IMR-90 (cell line): ENCODE measurements around the gene KRTAP10-6. TPM values are rescaled to one million over a fixed set of nuclear protein-coding genes. Genes with fewer than 3 reads are reported as not detected.

Source experiments
- ATAC-seq: fragments of 200-7000 bp; cut with Tn5 transposase; 2 replicates; pipeline ENCODE4 v1.9.1; 2020; ENCODE audit warnings: low read depth, mild to moderate bottlenecking, moderate library complexity
- BruUV-seq: library from RNA; stranded (reverse); fragments of 400-500 nt; replicated peaks from 2 replicates; lab custom pipeline; 2021; lab: Mats Ljungman, UMichigan
- CTCF ChIA-PET: fragments of 300-600 bp; formaldehyde crosslinking; extraction: SDS; loops from one replicate; lab custom pipeline; 2021; ENCODE audit warnings: antibody characterized with exemption; lab: Yijun Ruan, JAX
- POLR2A ChIA-PET: fragments of 300-600 bp; sonication (Branson Sonifier 250); formaldehyde crosslinking; loops from one replicate; lab custom pipeline; 2022; ENCODE audit warnings: antibody characterized with exemption; ENCODE audit not compliant: unreplicated experiment; lab: Charles Lee
- DNase-seq: peaks from one replicate; pipeline ENCODE4 v3.0.0; 2013
- H2AFZ ChIP-seq: replicated peaks from 2 replicates; pipeline ENCODE3; 2013; ENCODE audit warnings: low read length, mild to moderate bottlenecking; ENCODE audit not compliant: poor library complexity
- H2AK5ac ChIP-seq: 2 replicates; pipeline ENCODE4 v1.6.1; 2013; ENCODE audit warnings: low read depth, low read length, inconsistent platforms
- H2AK9ac ChIP-seq: replicated peaks from 2 replicates; pipeline ENCODE3; 2013; ENCODE audit warnings: mild to moderate bottlenecking, low read depth, low read length, moderate library complexity; ENCODE audit not compliant: poor library complexity
- H2BK120ac ChIP-seq: 2 replicates; pipeline ENCODE4 v1.6.1; 2013; ENCODE audit warnings: low read depth, low read length, inconsistent platforms
- H2BK15ac ChIP-seq: 3 replicates; pipeline ENCODE4 v1.6.1; 2013; ENCODE audit warnings: low read depth, low read length, inconsistent platforms
- H2BK20ac ChIP-seq: 2 replicates; pipeline ENCODE4 v1.6.1; 2013; ENCODE audit warnings: low read depth, mild to moderate bottlenecking, inconsistent platforms, low read length, moderate library complexity
- H2BK5ac ChIP-seq: 2 replicates; pipeline ENCODE4 v1.6.1; 2013; ENCODE audit warnings: mild to moderate bottlenecking, low read depth, low read length, inconsistent platforms; ENCODE audit not compliant: poor library complexity, severe bottlenecking
- H3K14ac ChIP-seq: replicated peaks from 2 replicates; pipeline ENCODE4 v1.6.1; 2013; ENCODE audit warnings: low read depth, low read length, inconsistent platforms
- H3K18ac ChIP-seq: 2 replicates; pipeline ENCODE4 v1.6.1; 2013; ENCODE audit warnings: low read depth, low read length, control low read depth
- H3K23ac ChIP-seq: 2 replicates; pipeline ENCODE4 v1.6.1; 2013; ENCODE audit warnings: low read depth, low read length, inconsistent platforms
- H3K27ac ChIP-seq: 2 replicates; pipeline ENCODE4 v1.5.1; 2013; ENCODE audit warnings: mild to moderate bottlenecking, control low read depth, low read length; ENCODE audit not compliant: insufficient read depth
- H3K27me3 ChIP-seq: 2 replicates; pipeline ENCODE4 v1.6.1; 2013; ENCODE audit warnings: low read length; ENCODE audit not compliant: control insufficient read depth, insufficient read depth
- H3K36me3 ChIP-seq: 2 replicates; pipeline ENCODE4 v1.6.1; 2013; ENCODE audit warnings: low read length, mixed read lengths; ENCODE audit not compliant: control insufficient read depth, insufficient read depth
- H3K4ac ChIP-seq: 2 replicates; pipeline ENCODE4 v1.6.1; 2013; ENCODE audit warnings: low read depth, low read length, inconsistent platforms
- H3K4me1 ChIP-seq: 2 replicates; pipeline ENCODE4 v1.6.1; 2013; ENCODE audit warnings: low read length, mixed read lengths; ENCODE audit not compliant: control insufficient read depth, insufficient read depth
- H3K4me2 ChIP-seq: 2 replicates; pipeline ENCODE4 v1.6.1; 2013; ENCODE audit warnings: low read depth, mild to moderate bottlenecking, control low read depth, low read length, moderate library complexity
- H3K4me3 ChIP-seq: 2 replicates; pipeline ENCODE4 v1.5.1; 2013; ENCODE audit warnings: low read depth, mild to moderate bottlenecking, control low read depth, low read length, moderate library complexity; ENCODE audit not compliant: insufficient read depth
- H3K56ac ChIP-seq: 2 replicates; pipeline ENCODE4 v1.6.1; 2013; ENCODE audit warnings: low read length, inconsistent platforms; ENCODE audit not compliant: insufficient read depth; ENCODE audit errors: extremely low read depth
- H3K79me1 ChIP-seq, 2 experiments: 2 replicates each; pipeline ENCODE4 v1.6.1; 2013; ENCODE audit warnings: low read length in 2 of 2, inconsistent platforms in 1 of 2, low read depth in 1 of 2
- H3K9ac ChIP-seq: 2 replicates; pipeline ENCODE4 v1.6.1; 2013; ENCODE audit warnings: low read depth, low read length, control low read depth
- H3K9me1 ChIP-seq: 2 replicates; pipeline ENCODE4 v1.6.1; 2013; ENCODE audit warnings: low read length, inconsistent platforms; ENCODE audit not compliant: insufficient read depth
- H3K9me3 ChIP-seq: 2 replicates; pipeline ENCODE4 v1.6.1; 2013; ENCODE audit warnings: low read length; ENCODE audit not compliant: control insufficient read depth, insufficient read depth
- H4K20me1 ChIP-seq: 2 replicates; pipeline ENCODE4 v1.6.1; 2013; ENCODE audit warnings: low read length, inconsistent platforms; ENCODE audit not compliant: insufficient read depth
- H4K5ac ChIP-seq: 2 replicates; pipeline ENCODE4 v1.6.1; 2013; ENCODE audit warnings: mild to moderate bottlenecking, low read depth, low read length, control low read depth
- H4K8ac ChIP-seq, 2 experiments: 2 replicates each; pipeline ENCODE4 v1.6.1; 2013; ENCODE audit warnings: low read depth in 2 of 2, low read length in 2 of 2, control low read depth in 1 of 2, inconsistent platforms in 1 of 2
- H4K91ac ChIP-seq: 2 replicates; pipeline ENCODE4 v1.6.1; 2013; ENCODE audit warnings: low read depth, low read length, inconsistent platforms; ENCODE audit not compliant: insufficient read depth
- BHLHE40 ChIP-seq: fragments of 150-350 bp; IDR thresholded peaks from 2 replicates; pipeline ENCODE4 v1.6.1; 2016; ENCODE audit warnings: mild to moderate bottlenecking, low read depth, low read length
- CEBPB ChIP-seq: IDR thresholded peaks from 2 replicates; pipeline ENCODE4 v1.6.1; 2012; ENCODE audit warnings: low read depth, low read length, improper control_type of control experiment
- CHD1 ChIP-seq: IDR thresholded peaks from 2 replicates; pipeline ENCODE4 v1.6.1; 2012; ENCODE audit warnings: low read depth, low read length, improper control_type of control experiment
- FOS ChIP-seq: fragments of 150-350 bp; IDR thresholded peaks from 2 replicates; pipeline ENCODE4 v1.6.1; 2016; ENCODE audit warnings: low read depth, low read length
- MAFK ChIP-seq: IDR thresholded peaks from 2 replicates; pipeline ENCODE4 v1.6.1; 2012; ENCODE audit warnings: low read depth, low read length, improper control_type of control experiment
- MAZ ChIP-seq: IDR thresholded peaks from 2 replicates; pipeline ENCODE4 v1.6.1; 2012; ENCODE audit warnings: low read depth, mild to moderate bottlenecking, low read length, improper control_type of control experiment, moderate library complexity, borderline replicate concordance
- MXI1 ChIP-seq: IDR thresholded peaks from 2 replicates; pipeline ENCODE4 v1.6.1; 2012; ENCODE audit warnings: low read depth, mild to moderate bottlenecking, low read length, moderate library complexity, borderline replicate concordance
- NFE2L2 ChIP-seq: fragments of 150-350 bp; IDR thresholded peaks from 2 replicates; pipeline ENCODE4 v1.6.1; 2016; ENCODE audit warnings: low read depth, mild to moderate bottlenecking, low read length
- POLR2A ChIP-seq: IDR thresholded peaks from 2 replicates; pipeline ENCODE4 v1.6.1; 2012; ENCODE audit warnings: mild to moderate bottlenecking, low read depth, low read length
- RAD21 ChIP-seq: IDR thresholded peaks from 2 replicates; pipeline ENCODE4 v1.6.1; 2012; ENCODE audit warnings: low read length, improper control_type of control experiment
- RCOR1 ChIP-seq: IDR thresholded peaks from 2 replicates; pipeline ENCODE4 v1.6.1; 2012; ENCODE audit warnings: mild to moderate bottlenecking, low read length, improper control_type of control experiment; ENCODE audit not compliant: insufficient replicate concordance
- RFX5 ChIP-seq: IDR thresholded peaks from 2 replicates; pipeline ENCODE4 v1.8.0; 2012; ENCODE audit warnings: low read depth, mild to moderate bottlenecking, low read length, moderate library complexity
- SMC3 ChIP-seq: fragments of 150-350 bp; IDR thresholded peaks from 2 replicates; pipeline ENCODE4 v1.6.1; 2016; ENCODE audit warnings: low read depth, mild to moderate bottlenecking, antibody characterized with exemption, low read length, moderate library complexity
- WGBS, 2 experiments: methylation state at CpG; one replicate each; pipeline versions ENCODE4 v1.1.5 to v1.1.7; 2013; ENCODE audit warnings: missing lambda C conversion rate in 2 of 2; ENCODE audit not compliant: insufficient read length in 1 of 2; ENCODE audit errors: extremely low coverage in 2 of 2; 5-methylcytosine and 5-hydroxymethylcytosine counted together
- dilution Hi-C: fragments of 300-500 bp; cut with HindIII; formaldehyde crosslinking; loops from one replicate; pipeline ENCODE4 v1.14.3; 2018; ENCODE audit warnings: low sequenced_read_pairs; ENCODE audit not compliant: unreplicated experiment
- in situ Hi-C: fragments of 300-500 bp; cut with MboI; formaldehyde crosslinking; loops from 3 replicates; pipeline ENCODE4 v1.14.3; 2019; ENCODE audit warnings: low sequenced_read_pairs, inconsistent platforms, mixed read lengths
- intact Hi-C: fragments of 100-400 bp; cut with micrococcal nuclease; formaldehyde crosslinking; loops from 2 replicates; pipeline ENCODE4 v1.10.0; 2022
- polyA plus RNA-seq, 3 experiments: library from polyadenylated mRNA; depleted of rRNA; stranded (reverse); fragments of >200 nt; gene quantifications; 2 replicates each; pipeline ENCODE4 v1.2.3, GENCODE V29; 2012; ENCODE audit warnings: low replicate concordance in 1 of 3
- total RNA-seq: library from RNA; depleted of rRNA; stranded (reverse); fragments of >200 nt; gene quantifications from 2 replicates; pipeline ENCODE4 v1.2.3, GENCODE V29; 2012
- TF ChIP-seq, protein P1 (sequence below): fragments of 150-350 bp; IDR thresholded peaks from 2 replicates; pipeline ENCODE4 v1.6.1; 2017; ENCODE audit warnings: mild to moderate bottlenecking, antibody characterized with exemption, low read length, low read depth
- TF ChIP-seq, protein P2 (sequence below): fragments of 150-350 bp; IDR thresholded peaks from 2 replicates; pipeline ENCODE4 v1.6.1; 2016; ENCODE audit warnings: low read depth, mild to moderate bottlenecking, low read length, moderate library complexity, borderline replicate concordance
- TF ChIP-seq, protein P3 (sequence below): conservative IDR thresholded peaks from 2 replicates; pipeline ENCODE4 v1.5.1; 2012; ENCODE audit warnings: mild to moderate bottlenecking, low read depth, low read length, improper control_type of control experiment

KRTAP10-6 gene
- total and polyA plus RNA-seq, 2 of the 4 experiments (the other 2 are of a cell fraction), result not detected

DNA sequence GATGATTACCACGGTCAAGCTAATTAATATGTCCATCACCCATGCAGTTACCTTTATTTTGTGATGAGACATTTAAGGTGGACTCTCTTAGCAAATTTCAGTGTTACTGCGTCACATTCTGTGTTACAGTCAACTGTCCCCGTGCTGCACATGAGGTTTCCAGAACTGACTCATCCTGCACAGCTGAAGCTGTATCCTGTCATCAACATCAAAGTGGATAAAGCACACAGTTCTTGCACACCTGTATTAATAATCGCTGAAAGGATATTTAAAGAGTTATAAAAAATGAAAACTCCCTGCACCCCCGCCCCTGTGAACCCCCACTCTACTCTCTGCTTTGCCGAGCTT is 8.5 kb downstream of the KRTAP10-6 start:
- Histone ChIP-seq H3K27me3 (peaks cover 3% of the 10 kb centered on the region; the same call in 1 of the 2 replicates), H3K4me2 (no peak overlapping the region), H2BK15ac (no peak overlapping the region), H2AK5ac (no peak overlapping the region), H3K27ac (no peak overlapping the region), H3K56ac (no peak overlapping the region), H3K4me1 (no peaks in the 10 kb centered on the region), H2AFZ (no peak overlapping the region), H4K5ac (no peak overlapping the region), H2AK9ac (no peak overlapping the region), H3K36me3 (no peaks in the 10 kb centered on the region), H3K9me1 (no peaks in the 10 kb centered on the region), H2BK20ac (no peak overlapping the region), H3K79me1 (no peaks in the 10 kb centered on the region), H3K4ac (no peak overlapping the region), H2BK120ac (no peak overlapping the region), H3K18ac (no peak overlapping the region), H3K23ac (no peak overlapping the region), H3K14ac (no peak overlapping the region), H3K9me3 (peaks cover 6% of the 10 kb centered on the region), H3K9ac (no peak overlapping the region), H4K91ac (no peak overlapping the region), H2BK5ac (no peak overlapping the region), H4K20me1 (no peaks in the 10 kb centered on the region), H4K8ac (no peak overlapping the region), H3K4me3 (no peak overlapping the region)
- BruUV-seq, result no TSS peak
- ChIA-PET POLR2A (no interaction called here), CTCF (no interaction called here)
- TF ChIP-seq, protein P1, sequence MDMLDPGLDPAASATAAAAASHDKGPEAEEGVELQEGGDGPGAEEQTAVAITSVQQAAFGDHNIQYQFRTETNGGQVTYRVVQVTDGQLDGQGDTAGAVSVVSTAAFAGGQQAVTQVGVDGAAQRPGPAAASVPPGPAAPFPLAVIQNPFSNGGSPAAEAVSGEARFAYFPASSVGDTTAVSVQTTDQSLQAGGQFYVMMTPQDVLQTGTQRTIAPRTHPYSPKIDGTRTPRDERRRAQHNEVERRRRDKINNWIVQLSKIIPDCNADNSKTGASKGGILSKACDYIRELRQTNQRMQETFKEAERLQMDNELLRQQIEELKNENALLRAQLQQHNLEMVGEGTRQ, result no peak
- no peak for TF ChIP-seq MAZ
- TF ChIP-seq MAFK, result no peak
- no peak for TF ChIP-seq CHD1
- no peak for TF ChIP-seq RFX5
- no peak for TF ChIP-seq CEBPB
- no peak for TF ChIP-seq RAD21
- TF ChIP-seq, protein P2, sequence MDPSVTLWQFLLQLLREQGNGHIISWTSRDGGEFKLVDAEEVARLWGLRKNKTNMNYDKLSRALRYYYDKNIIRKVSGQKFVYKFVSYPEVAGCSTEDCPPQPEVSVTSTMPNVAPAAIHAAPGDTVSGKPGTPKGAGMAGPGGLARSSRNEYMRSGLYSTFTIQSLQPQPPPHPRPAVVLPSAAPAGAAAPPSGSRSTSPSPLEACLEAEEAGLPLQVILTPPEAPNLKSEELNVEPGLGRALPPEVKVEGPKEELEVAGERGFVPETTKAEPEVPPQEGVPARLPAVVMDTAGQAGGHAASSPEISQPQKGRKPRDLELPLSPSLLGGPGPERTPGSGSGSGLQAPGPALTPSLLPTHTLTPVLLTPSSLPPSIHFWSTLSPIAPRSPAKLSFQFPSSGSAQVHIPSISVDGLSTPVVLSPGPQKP, result no peak
- no peak for TF ChIP-seq SMC3
- no peak for TF ChIP-seq FOS
- no peak for TF ChIP-seq POLR2A
- no peak for TF ChIP-seq NFE2L2
- TF ChIP-seq, protein P3, sequence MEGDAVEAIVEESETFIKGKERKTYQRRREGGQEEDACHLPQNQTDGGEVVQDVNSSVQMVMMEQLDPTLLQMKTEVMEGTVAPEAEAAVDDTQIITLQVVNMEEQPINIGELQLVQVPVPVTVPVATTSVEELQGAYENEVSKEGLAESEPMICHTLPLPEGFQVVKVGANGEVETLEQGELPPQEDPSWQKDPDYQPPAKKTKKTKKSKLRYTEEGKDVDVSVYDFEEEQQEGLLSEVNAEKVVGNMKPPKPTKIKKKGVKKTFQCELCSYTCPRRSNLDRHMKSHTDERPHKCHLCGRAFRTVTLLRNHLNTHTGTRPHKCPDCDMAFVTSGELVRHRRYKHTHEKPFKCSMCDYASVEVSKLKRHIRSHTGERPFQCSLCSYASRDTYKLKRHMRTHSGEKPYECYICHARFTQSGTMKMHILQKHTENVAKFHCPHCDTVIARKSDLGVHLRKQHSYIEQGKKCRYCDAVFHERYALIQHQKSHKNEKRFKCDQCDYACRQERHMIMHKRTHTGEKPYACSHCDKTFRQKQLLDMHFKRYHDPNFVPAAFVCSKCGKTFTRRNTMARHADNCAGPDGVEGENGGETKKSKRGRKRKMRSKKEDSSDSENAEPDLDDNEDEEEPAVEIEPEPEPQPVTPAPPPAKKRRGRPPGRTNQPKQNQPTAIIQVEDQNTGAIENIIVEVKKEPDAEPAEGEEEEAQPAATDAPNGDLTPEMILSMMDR, result no peak
- no peak for TF ChIP-seq MXI1
- TF ChIP-seq BHLHE40, result no peak
- no peak for TF ChIP-seq RCOR1
- in situ Hi-C loops (no loop called here), intact Hi-C loops (no loop called here), dilution Hi-C loops (no loop called here)
- ATAC-seq, result no peak
- no CpG with 5 or more reads among the region's 6 CpGs for WGBS, 2 experiments
- no peak for DNase-seq
